HCT116 (cell line): ENCODE measurements around the gene PKNOX2.

Experiments used
- CBX3 ChIP-seq: IDR thresholded peaks from 2 replicates; pipeline ENCODE4 v1.6.1; 2012; ENCODE audit warnings: low read depth
- CEBPB ChIP-seq: IDR thresholded peaks from 2 replicates; pipeline ENCODE4 v1.6.1; 2012; ENCODE audit warnings: low read depth
- CTCF ChIP-seq, 3 experiments: fragments of 200-600 bp in 1 of 3; sonication (generic) in 1 of 3; IDR thresholded peaks in 2 of 3; conservative IDR thresholded peaks in 1 of 3; 2 replicates each; pipeline ENCODE4 v1.5.1; 2012 to 2017; ENCODE audit warnings: low read depth in 2 of 3, low read length in 2 of 3, antibody characterized with exemption in 1 of 3, borderline replicate concordance in 1 of 3, control low read depth in 1 of 3, mild to moderate bottlenecking in 1 of 3, mixed read lengths in 1 of 3, mixed run types in 1 of 3, moderate library complexity in 1 of 3; ENCODE audit not compliant: insufficient read depth in 1 of 3
- EZH2 ChIP-seq: fragments of 200-600 bp; sonication (generic); IDR thresholded peaks from 2 replicates; pipeline ENCODE4 v1.6.1; 2017; ENCODE audit warnings: antibody characterized with exemption, mixed run types
- JUND ChIP-seq: IDR thresholded peaks from 2 replicates; pipeline ENCODE4 v1.6.1; 2012
- MAX ChIP-seq: IDR thresholded peaks from 2 replicates; pipeline ENCODE4 v1.6.1; 2012
- POLR2A ChIP-seq: IDR thresholded peaks from 2 replicates; pipeline ENCODE4 v1.7.0; 2011; ENCODE audit warnings: borderline replicate concordance; ENCODE audit not compliant: insufficient read depth, insufficient read length; ENCODE audit errors: extremely low read depth
- POLR2AphosphoS5 ChIP-seq: IDR thresholded peaks from 2 replicates; pipeline ENCODE4 v1.6.1; 2011; ENCODE audit warnings: mild to moderate bottlenecking, low read depth, low read length, moderate library complexity
- RAD21 ChIP-seq: IDR thresholded peaks from 2 replicates; pipeline ENCODE4 v1.6.1; 2012; ENCODE audit warnings: low read depth, mild to moderate bottlenecking
- SIN3A ChIP-seq: IDR thresholded peaks from 2 replicates; pipeline ENCODE4 v1.6.1; 2012; ENCODE audit warnings: low read depth
- ZFX ChIP-seq: fragments of 450-650 bp; IDR thresholded peaks from 2 replicates; pipeline ENCODE4 v1.6.1; 2017
- ZNF274 ChIP-seq: fragments of 200-500 bp; sonication (Bioruptor generic); IDR thresholded peaks from 2 replicates; pipeline ENCODE4 v1.6.1; 2014; ENCODE audit warnings: mild to moderate bottlenecking, low read depth, low read length, inconsistent platforms

- no peak for TF ChIP-seq CTCF (IDR thresholded peaks at IDR 0.05 in 2 of 3, conservative IDR thresholded peaks at IDR 0.05 in 1 of 3; ENCODE audit: borderline replicate concordance in 1 of 3, insufficient read depth in 1 of 3, low read depth in 2 of 3, low read length in 2 of 3)
- TF ChIP-seq ZFX = no peak
- TF ChIP-seq EZH2 = no peak
- TF ChIP-seq POLR2A = no peak
- no peak for TF ChIP-seq MAX
- no peak for TF ChIP-seq JUND
- TF ChIP-seq RAD21 = no peak
- no peak for TF ChIP-seq POLR2AphosphoS5
- TF ChIP-seq SIN3A = no peak
- no peak for TF ChIP-seq CBX3
- no peak for TF ChIP-seq ZNF274
- no peak for TF ChIP-seq CEBPB
Measured at GRCh38 chr11:125170510-125171031, 6.0 kb downstream of the PKNOX2 start.
